ENCODE data around the gene FOXO6. TPM values are rescaled to one million over a fixed set of nuclear protein-coding genes. Genes with fewer than 3 reads are reported as not detected.

FOXO6 gene
- polyA plus RNA-seq, 4 donors: 0.34 to 4.1 TPM; not detected in 2

- 89 to 96% (median 96%) methylated on average over 2 of the region's 2 CpGs for WGBS, 3 donors
- FAIRE-seq: no peak
Measured at GRCh38 chr1:41401899-41402298, 40.7 kb downstream of the FOXO6 start.

GRCh38 chr1:41404308-41404761 lies 43.1 kb downstream of the FOXO6 start:
- WGBS, 3 donors: 3 to 8% (median 6%) methylated on average over 10 of the region's 10 CpGs
- Histone ChIP-seq H3K27ac (ENCODE audit: low read depth in 1 of 3, low read length in 2 of 3) (no peak overlapping the region), H3K36me3 (ENCODE audit: control insufficient read depth in 3 of 3, insufficient read depth in 2 of 3, low read depth in 1 of 3, low read length in 3 of 3) (no peaks in the 10 kb centered on the region), H3K27me3 (ENCODE audit: control insufficient read depth in 3 of 3, insufficient read depth in 3 of 3, low read length in 3 of 3) (peaks cover 0 to 20% (median 0%) of the 10 kb centered on the region in 3 donors), H3K4me3 (ENCODE audit: low read depth in 1 of 3, low read length in 3 of 3) (no peak overlapping the region), H3K9me3 (ENCODE audit: control insufficient read depth in 2 of 2, insufficient read depth in 1 of 2, low read depth in 1 of 2, low read length in 1 of 2) (peaks cover 0 to 4% of the 10 kb centered on the region in 2 donors), H3K4me1 (ENCODE audit: control insufficient read depth in 3 of 3, insufficient read depth in 2 of 3, low read depth in 1 of 3, low read length in 2 of 3) (peaks cover 0 to 3% (median 0%) of the 10 kb centered on the region in 3 donors)
- DNase-seq (no peak), FAIRE-seq (no peak)

More at GRCh38 chr1:41401899-41402298, 40.7 kb downstream of the FOXO6 start:
- DNase-seq: no peak
- H3K9me3 ChIP-seq (ENCODE audit: control insufficient read depth in 2 of 2, insufficient read depth in 1 of 2, low read depth in 1 of 2, low read length in 1 of 2): peaks cover 0 to 4% of the 10 kb centered on the region in 2 donors
- H3K27ac ChIP-seq (ENCODE audit: low read depth in 1 of 3, low read length in 2 of 3): no peak overlapping the region
- peaks cover 0 to 6% (median 0%) of the 10 kb centered on the region in 3 donors for H3K4me1 ChIP-seq (ENCODE audit: control insufficient read depth in 3 of 3, insufficient read depth in 2 of 3, low read depth in 1 of 3, low read length in 2 of 3)
- no peak overlapping the region for H3K4me3 ChIP-seq (ENCODE audit: low read depth in 1 of 3, low read length in 3 of 3)
- peaks cover 0 to 12% (median 0%) of the 10 kb centered on the region in 3 donors for H3K27me3 ChIP-seq (ENCODE audit: control insufficient read depth in 3 of 3, insufficient read depth in 3 of 3, low read length in 3 of 3)
- no peaks in the 10 kb centered on the region for H3K36me3 ChIP-seq (ENCODE audit: control insufficient read depth in 3 of 3, insufficient read depth in 2 of 3, low read depth in 1 of 3, low read length in 3 of 3)

GRCh38 chr1:41407664-41408252 lies 46.5 kb downstream of the FOXO6 start:
- peaks cover 0 to 5% of the 10 kb centered on the region in 2 donors for H3K9me3 ChIP-seq (ENCODE audit: control insufficient read depth in 2 of 2, insufficient read depth in 1 of 2, low read depth in 1 of 2, low read length in 1 of 2)
- H3K27me3 ChIP-seq (ENCODE audit: control insufficient read depth in 3 of 3, insufficient read depth in 3 of 3, low read length in 3 of 3): peaks cover 0 to 20% (median 2%) of the 10 kb centered on the region in 3 donors
- FAIRE-seq (no peak), DNase-seq (no peak)
- no peaks in the 10 kb centered on the region for H3K36me3 ChIP-seq (ENCODE audit: control insufficient read depth in 3 of 3, insufficient read depth in 2 of 3, low read depth in 1 of 3, low read length in 3 of 3)
- H3K27ac ChIP-seq (ENCODE audit: low read depth in 1 of 3, low read length in 2 of 3): no peak overlapping the region
- 63 to 72% (median 67%) methylated on average over 14 of the region's 14 CpGs for WGBS, 3 donors
- H3K4me1 ChIP-seq (ENCODE audit: control insufficient read depth in 3 of 3, insufficient read depth in 2 of 3, low read depth in 1 of 3, low read length in 2 of 3): peaks cover 0 to 21% (median 0%) of the 10 kb centered on the region in 3 donors
- no peak overlapping the region for H3K4me3 ChIP-seq (ENCODE audit: low read depth in 1 of 3, low read length in 3 of 3)

GRCh38 chr1:41408691-41409090 lies 47.5 kb downstream of the FOXO6 start:
- peaks cover 0 to 18% (median 3%) of the 10 kb centered on the region in 3 donors for H3K27me3 ChIP-seq (ENCODE audit: control insufficient read depth in 3 of 3, insufficient read depth in 3 of 3, low read length in 3 of 3)
- FAIRE-seq: no peak

GRCh38 chr1:41409825-41410224 lies 48.6 kb downstream of the FOXO6 start:
- Histone ChIP-seq H3K9me3 (ENCODE audit: control insufficient read depth in 2 of 2, insufficient read depth in 1 of 2, low read depth in 1 of 2, low read length in 1 of 2) (peaks cover 0 to 5% of the 10 kb centered on the region in 2 donors), H3K4me1 (ENCODE audit: control insufficient read depth in 3 of 3, insufficient read depth in 2 of 3, low read depth in 1 of 3, low read length in 2 of 3) (peaks cover 0 to 31% (median 0%) of the 10 kb centered on the region in 3 donors), H3K4me3 (ENCODE audit: low read depth in 1 of 3, low read length in 3 of 3) (no peak overlapping the region), H3K27me3 (ENCODE audit: control insufficient read depth in 3 of 3, insufficient read depth in 3 of 3, low read length in 3 of 3) (peaks cover 0 to 10% (median 3%) of the 10 kb centered on the region in 3 donors), H3K27ac (ENCODE audit: low read depth in 1 of 3, low read length in 2 of 3) (peak overlapping the region in 1 of 3 donors; percentile 42), H3K36me3 (ENCODE audit: control insufficient read depth in 3 of 3, insufficient read depth in 2 of 3, low read depth in 1 of 3, low read length in 3 of 3) (no peaks in the 10 kb centered on the region)
- DNase-seq: peak; percentile 19 to 81
- no peak for FAIRE-seq
- WGBS, 3 donors: 18 to 56% (median 34%) methylated on average over 7 of the region's 7 CpGs

More at GRCh38 chr1:41408691-41409090, 47.5 kb downstream of the FOXO6 start:
- no peak for DNase-seq
- Histone ChIP-seq H3K4me3 (ENCODE audit: low read depth in 1 of 3, low read length in 3 of 3) (no peak overlapping the region), H3K4me1 (ENCODE audit: control insufficient read depth in 3 of 3, insufficient read depth in 2 of 3, low read depth in 1 of 3, low read length in 2 of 3) (peaks cover 0 to 31% (median 0%) of the 10 kb centered on the region in 3 donors), H3K27ac (ENCODE audit: low read depth in 1 of 3, low read length in 2 of 3) (no peak overlapping the region), H3K36me3 (ENCODE audit: control insufficient read depth in 3 of 3, insufficient read depth in 2 of 3, low read depth in 1 of 3, low read length in 3 of 3) (no peaks in the 10 kb centered on the region), H3K9me3 (ENCODE audit: control insufficient read depth in 2 of 2, insufficient read depth in 1 of 2, low read depth in 1 of 2, low read length in 1 of 2) (peaks cover 0 to 5% of the 10 kb centered on the region in 2 donors)
- WGBS, 3 donors: 63 to 70% (median 68%) methylated on average over 6 of the region's 6 CpGs

GRCh38 chr1:41410462-41410861 lies 49.2 kb downstream of the FOXO6 start:
- Histone ChIP-seq H3K27ac (ENCODE audit: low read depth in 1 of 3, low read length in 2 of 3) (peak overlapping the region in 1 of 3 donors; percentile 42), H3K4me3 (ENCODE audit: low read depth in 1 of 3, low read length in 3 of 3) (no peak overlapping the region), H3K9me3 (ENCODE audit: control insufficient read depth in 2 of 2, insufficient read depth in 1 of 2, low read depth in 1 of 2, low read length in 1 of 2) (peaks cover 0 to 5% of the 10 kb centered on the region in 2 donors), H3K36me3 (ENCODE audit: control insufficient read depth in 3 of 3, insufficient read depth in 2 of 3, low read depth in 1 of 3, low read length in 3 of 3) (no peaks in the 10 kb centered on the region), H3K27me3 (ENCODE audit: control insufficient read depth in 3 of 3, insufficient read depth in 3 of 3, low read length in 3 of 3) (peaks cover 0 to 9% (median 3%) of the 10 kb centered on the region in 3 donors), H3K4me1 (ENCODE audit: control insufficient read depth in 3 of 3, insufficient read depth in 2 of 3, low read depth in 1 of 3, low read length in 2 of 3) (peaks cover 0 to 36% (median 0%) of the 10 kb centered on the region in 3 donors)
- WGBS, 3 donors: 87 to 89% (median 88%) methylated on average over 3 of the region's 3 CpGs
- no peak for DNase-seq
- no peak for FAIRE-seq

GRCh38 chr1:41411229-41411628 lies 50.0 kb downstream of the FOXO6 start:
- no peak overlapping the region for H3K27ac ChIP-seq (ENCODE audit: low read depth in 1 of 3, low read length in 2 of 3)
- H3K4me1 ChIP-seq (ENCODE audit: control insufficient read depth in 3 of 3, insufficient read depth in 2 of 3, low read depth in 1 of 3, low read length in 2 of 3): peaks cover 0 to 43% (median 0%) of the 10 kb centered on the region in 3 donors
- DNase-seq: no peak
- H3K4me3 ChIP-seq (ENCODE audit: low read depth in 1 of 3, low read length in 3 of 3): no peak overlapping the region
- no peak for FAIRE-seq
- WGBS, 3 donors: 80 to 90% (median 86%) methylated on average over 3 of the region's 3 CpGs
- H3K36me3 ChIP-seq (ENCODE audit: control insufficient read depth in 3 of 3, insufficient read depth in 2 of 3, low read depth in 1 of 3, low read length in 3 of 3): no peaks in the 10 kb centered on the region
- peaks cover 0 to 5% of the 10 kb centered on the region in 2 donors for H3K9me3 ChIP-seq (ENCODE audit: control insufficient read depth in 2 of 2, insufficient read depth in 1 of 2, low read depth in 1 of 2, low read length in 1 of 2)
- H3K27me3 ChIP-seq (ENCODE audit: control insufficient read depth in 3 of 3, insufficient read depth in 3 of 3, low read length in 3 of 3): peaks cover 0 to 9% (median 3%) of the 10 kb centered on the region in 3 donors

GRCh38 chr1:41412748-41413147 lies 51.5 kb downstream of the FOXO6 start:
- H3K36me3 ChIP-seq (ENCODE audit: control insufficient read depth in 3 of 3, insufficient read depth in 2 of 3, low read depth in 1 of 3, low read length in 3 of 3): no peaks in the 10 kb centered on the region
- peaks cover 0 to 5% of the 10 kb centered on the region in 2 donors for H3K9me3 ChIP-seq (ENCODE audit: control insufficient read depth in 2 of 2, insufficient read depth in 1 of 2, low read depth in 1 of 2, low read length in 1 of 2)
- no peak overlapping the region for H3K4me3 ChIP-seq (ENCODE audit: low read depth in 1 of 3, low read length in 3 of 3)
- no peak overlapping the region for H3K27ac ChIP-seq (ENCODE audit: low read depth in 1 of 3, low read length in 2 of 3)
- 44 to 58% (median 44%) methylated on average over 7 to 8 of the region's 8 CpGs for WGBS, 3 donors
- peaks cover 0 to 3% (median 2%) of the 10 kb centered on the region in 3 donors for H3K27me3 ChIP-seq (ENCODE audit: control insufficient read depth in 3 of 3, insufficient read depth in 3 of 3, low read length in 3 of 3)
- H3K4me1 ChIP-seq (ENCODE audit: control insufficient read depth in 3 of 3, insufficient read depth in 2 of 3, low read depth in 1 of 3, low read length in 2 of 3): peaks cover 0 to 52% (median 0%) of the 10 kb centered on the region in 3 donors
- FAIRE-seq (no peak), DNase-seq (no peak)
